Neural progenitor cell (in vitro differentiated cells): Measurements from ENCODE around the gene TRANK1. TPM values are rescaled to one million over a fixed set of nuclear protein-coding genes. Genes with fewer than 3 reads are reported as not detected.

Experiments used
- DNase-seq: peaks from one replicate; pipeline ENCODE4 v3.0.0-alpha.2; 2016; ENCODE audit warnings: low spot score
- H2AFZ ChIP-seq: fragments of 200-600 bp; sonication (generic); replicated peaks from 2 replicates; pipeline ENCODE4 v1.6.1; 2016; ENCODE audit warnings: antibody characterized with exemption
- H3F3A ChIP-seq: fragments of 200-600 bp; sonication (generic); 2 replicates; pipeline ENCODE4 v1.6.1; 2016; ENCODE audit warnings: antibody characterized with exemption, low read depth
- H3K27ac ChIP-seq: fragments of 200-600 bp; sonication (generic); 2 replicates; pipeline ENCODE4 v1.5.1; 2016; ENCODE audit warnings: mild to moderate bottlenecking
- H3K27me3 ChIP-seq: fragments of 200-600 bp; sonication (generic); 2 replicates; pipeline ENCODE4 v1.6.1; 2016; ENCODE audit warnings: mild to moderate bottlenecking, moderate library complexity
- H3K36me3 ChIP-seq: fragments of 200-600 bp; sonication (generic); 2 replicates; pipeline ENCODE4 v1.5.1; 2016
- H3K4me1 ChIP-seq: fragments of 200-600 bp; sonication (generic); 2 replicates; pipeline ENCODE4 v1.6.1; 2016; ENCODE audit warnings: mixed run types
- H3K4me2 ChIP-seq: fragments of 200-600 bp; sonication (generic); 2 replicates; pipeline ENCODE4 v1.6.1; 2016
- H3K4me3 ChIP-seq: fragments of 200-600 bp; sonication (generic); 2 replicates; pipeline ENCODE4 v1.5.1; 2016
- H3K79me2 ChIP-seq: fragments of 200-600 bp; sonication (generic); 2 replicates; pipeline ENCODE4 v1.6.1; 2016; ENCODE audit warnings: low read depth
- H3K9ac ChIP-seq: fragments of 200-600 bp; sonication (generic); 2 replicates; pipeline ENCODE4 v1.6.1; 2016
- H3K9me3 ChIP-seq: fragments of 200-600 bp; sonication (generic); 2 replicates; pipeline ENCODE4 v1.5.1; 2016; ENCODE audit warnings: low read depth
- H4K20me1 ChIP-seq: fragments of 200-600 bp; sonication (generic); 2 replicates; pipeline ENCODE4 v1.6.1; 2016; ENCODE audit warnings: low read depth
- H3K27ac Mint-ChIP-seq: 3 replicates; pipeline ENCODE4 v1.8.0; 2021; ENCODE audit warnings: mixed read lengths
- H3K27me3 Mint-ChIP-seq: 2 replicates; pipeline ENCODE4 v1.8.0; 2022; ENCODE audit warnings: low read depth, mild to moderate bottlenecking, inconsistent platforms, moderate library complexity, mixed read lengths; ENCODE audit not compliant: insufficient read depth
- H3K36me3 Mint-ChIP-seq: 3 replicates; pipeline ENCODE4 v1.8.0; 2021; ENCODE audit warnings: mixed read lengths
- H3K4me1 Mint-ChIP-seq: 3 replicates; pipeline ENCODE4 v1.8.0; 2021; ENCODE audit warnings: mixed read lengths
- H3K4me3 Mint-ChIP-seq: 3 replicates; pipeline ENCODE4 v1.8.0; 2021; ENCODE audit warnings: mild to moderate bottlenecking, moderate library complexity, mixed read lengths
- H3K9me3 Mint-ChIP-seq: 3 replicates; pipeline ENCODE4 v1.8.0; 2020; ENCODE audit warnings: mixed read lengths
- CTCF ChIP-seq: fragments of 200-600 bp; sonication (generic); IDR thresholded peaks from 2 replicates; pipeline ENCODE4 v1.5.1; 2017; ENCODE audit warnings: antibody characterized with exemption, mild to moderate bottlenecking
- EZH2 ChIP-seq: fragments of 200-600 bp; sonication (generic); IDR thresholded peaks from 2 replicates; pipeline ENCODE4 v1.6.1; 2017; ENCODE audit warnings: antibody characterized with exemption, mild to moderate bottlenecking, moderate library complexity
- EZH2phosphoT487 ChIP-seq: fragments of 200-600 bp; sonication (generic); IDR thresholded peaks from 2 replicates; pipeline ENCODE4 v1.6.1; 2017; ENCODE audit warnings: antibody characterized with exemption
- total RNA-seq: library from RNA; depleted of rRNA; stranded (reverse); fragments of >200 nt; gene quantifications from 2 replicates; pipeline ENCODE4 v1.2.3, GENCODE V29; 2015; ENCODE audit warnings: low replicate concordance

The TRANK1 gene
- total RNA-seq, 1 donor from 2014 or later, result 10.5 TPM

- Histone ChIP-seq H3K9ac (no peak overlapping the region), H2AFZ (no peak overlapping the region), H4K20me1 (no peaks in the 10 kb centered on the region), H3K4me1 (peaks cover 18% of the 10 kb centered on the region), H3K36me3 (no peaks in the 10 kb centered on the region), H3K79me2 (no peaks in the 10 kb centered on the region), H3K27me3 (no peaks in the 10 kb centered on the region), H3K27ac (no peak overlapping the region), H3K4me2 (no peak overlapping the region), H3K4me3 (no peak overlapping the region), H3F3A (no peaks in the 10 kb centered on the region), H3K9me3 (no peaks in the 10 kb centered on the region)
- no peak overlapping the region for H3K4me3 Mint-ChIP-seq
- no peaks in the 10 kb centered on the region for H3K27me3 Mint-ChIP-seq
- DNase-seq, result no peak
- no peaks in the 10 kb centered on the region for H3K9me3 Mint-ChIP-seq
- TF ChIP-seq EZH2phosphoT487, result no peak
- TF ChIP-seq CTCF, result no peak
- TF ChIP-seq EZH2, result no peak
- H3K36me3 Mint-ChIP-seq, result no peaks in the 10 kb centered on the region
- H3K27ac Mint-ChIP-seq, result no peak overlapping the region
- no peaks in the 10 kb centered on the region for H3K4me1 Mint-ChIP-seq
Observed at GRCh38 chr3:36866368-36866767, 78.5 kb downstream of the TRANK1 start.

- H4K20me1 ChIP-seq, result no peaks in the 10 kb centered on the region
- H3K27ac ChIP-seq, result no peak overlapping the region
- H3F3A ChIP-seq, result no peaks in the 10 kb centered on the region
- Mint-ChIP-seq H3K9me3 (no peaks in the 10 kb centered on the region), H3K27me3 (no peaks in the 10 kb centered on the region), H3K4me1 (no peaks in the 10 kb centered on the region), H3K36me3 (no peaks in the 10 kb centered on the region), H3K4me3 (no peak overlapping the region), H3K27ac (no peak overlapping the region)
- no peaks in the 10 kb centered on the region for H3K27me3 ChIP-seq
- H3K36me3 ChIP-seq, result no peaks in the 10 kb centered on the region
- no peak for TF ChIP-seq EZH2phosphoT487
- no peak for TF ChIP-seq CTCF
- no peak for TF ChIP-seq EZH2
- no peak overlapping the region for H3K4me3 ChIP-seq
- H2AFZ ChIP-seq, result no peak overlapping the region
- H3K4me2 ChIP-seq, result no peak overlapping the region
- peaks cover 14% of the 10 kb centered on the region for H3K4me1 ChIP-seq
- H3K9me3 ChIP-seq, result no peaks in the 10 kb centered on the region
- H3K79me2 ChIP-seq, result no peaks in the 10 kb centered on the region
- DNase-seq, result no peak
- no peak overlapping the region for H3K9ac ChIP-seq
Observed at GRCh38 chr3:36864180-36865053, 80.4 kb downstream of the TRANK1 start.

GRCh38 chr3:36862076-36862755 is 82.6 kb downstream of the TRANK1 start:
- no peaks in the 10 kb centered on the region for H3K36me3 Mint-ChIP-seq
- no peaks in the 10 kb centered on the region for H3K9me3 Mint-ChIP-seq
- H3K27me3 Mint-ChIP-seq, result no peaks in the 10 kb centered on the region
- Histone ChIP-seq H3F3A (no peaks in the 10 kb centered on the region), H3K9me3 (no peaks in the 10 kb centered on the region), H2AFZ (no peak overlapping the region), H3K4me3 (no peak overlapping the region), H4K20me1 (no peaks in the 10 kb centered on the region), H3K27ac (no peak overlapping the region), H3K79me2 (no peaks in the 10 kb centered on the region), H3K27me3 (no peaks in the 10 kb centered on the region), H3K4me2 (no peak overlapping the region), H3K36me3 (no peaks in the 10 kb centered on the region), H3K9ac (no peak overlapping the region), H3K4me1 (no peaks in the 10 kb centered on the region)
- TF ChIP-seq EZH2phosphoT487 (no peak), EZH2 (no peak), CTCF (no peak)
- H3K4me1 Mint-ChIP-seq, result no peaks in the 10 kb centered on the region
- no peak overlapping the region for H3K27ac Mint-ChIP-seq
- DNase-seq, result no peak
- no peak overlapping the region for H3K4me3 Mint-ChIP-seq
